ENCODE measurements around the gene C5orf15.

Gene C5orf15

DNA sequence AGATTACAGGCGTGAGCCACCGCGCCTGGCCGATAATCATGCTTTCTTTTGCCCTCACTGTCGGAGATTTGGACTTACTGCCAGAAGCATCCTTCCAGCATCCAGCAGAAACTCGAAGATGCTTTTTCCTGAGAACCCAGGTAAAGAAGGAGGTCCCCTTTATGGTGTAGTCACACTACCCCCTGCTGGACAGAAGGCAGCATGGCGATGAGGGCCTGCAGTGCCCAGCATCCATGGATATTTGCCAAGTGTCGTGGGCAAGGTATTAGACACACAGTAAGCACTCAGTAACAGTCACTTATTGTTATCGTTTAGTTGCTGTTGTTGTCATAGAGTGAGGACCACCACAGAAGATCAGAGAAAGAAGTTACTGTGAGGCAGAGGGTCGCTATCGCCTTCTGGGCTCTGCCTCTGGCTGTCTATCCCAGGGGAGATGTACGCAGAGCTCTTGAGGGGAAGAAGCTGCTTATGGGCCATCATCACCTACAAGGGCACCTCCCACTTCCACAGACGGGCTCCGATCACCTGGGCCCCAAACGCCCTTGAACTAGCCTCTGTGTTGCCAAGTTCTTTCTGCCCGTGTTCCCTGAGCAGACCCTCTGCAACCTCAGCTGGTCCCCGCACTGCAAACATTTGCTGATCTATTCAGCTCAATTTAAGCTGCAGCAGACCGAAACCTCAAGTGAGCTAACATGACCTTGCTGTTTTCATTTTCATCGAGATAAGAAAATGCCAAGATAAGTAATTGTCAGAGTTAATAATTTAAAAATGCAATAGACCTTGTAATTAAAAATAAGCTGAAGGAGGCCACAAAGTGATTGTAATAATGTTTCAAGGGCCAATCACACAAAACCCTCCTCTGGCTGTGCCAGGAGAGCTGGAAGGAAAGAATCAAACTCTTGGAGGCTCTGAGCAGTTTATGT lies 23.9 kb downstream of the C5orf15 start:
- DNase-seq: peak; percentile 78 to 86
- TF ChIP-seq POLR2A (IDR thresholded peaks at IDR 0.05; ENCODE audit: low read length) (no peak), GATA1 (IDR thresholded peaks at IDR 0.05; ENCODE audit: low read depth, low read length) (no peak)

DNA sequence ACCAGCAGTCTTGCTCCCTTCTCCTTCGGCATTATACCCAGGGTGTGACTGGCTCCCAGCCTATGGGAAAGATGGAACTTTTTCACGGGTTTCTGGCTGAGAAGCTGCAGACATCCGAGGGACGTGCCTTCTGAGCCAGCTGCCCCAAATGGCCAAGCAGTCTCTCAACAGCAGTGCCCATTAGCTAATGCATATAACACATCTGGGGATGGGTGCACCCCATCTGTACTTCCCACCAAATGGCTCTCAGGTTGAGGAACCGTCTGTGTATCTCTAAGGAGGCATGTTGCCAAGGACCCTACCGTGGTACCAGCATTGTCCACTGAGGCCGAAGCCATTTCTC lies 25.0 kb downstream of the C5orf15 start:
- TF ChIP-seq GATA1 (IDR thresholded peaks at IDR 0.05; ENCODE audit: low read depth, low read length) (no peak), POLR2A (IDR thresholded peaks at IDR 0.05; ENCODE audit: low read length) (no peak)
- DNase-seq: no peak

DNA sequence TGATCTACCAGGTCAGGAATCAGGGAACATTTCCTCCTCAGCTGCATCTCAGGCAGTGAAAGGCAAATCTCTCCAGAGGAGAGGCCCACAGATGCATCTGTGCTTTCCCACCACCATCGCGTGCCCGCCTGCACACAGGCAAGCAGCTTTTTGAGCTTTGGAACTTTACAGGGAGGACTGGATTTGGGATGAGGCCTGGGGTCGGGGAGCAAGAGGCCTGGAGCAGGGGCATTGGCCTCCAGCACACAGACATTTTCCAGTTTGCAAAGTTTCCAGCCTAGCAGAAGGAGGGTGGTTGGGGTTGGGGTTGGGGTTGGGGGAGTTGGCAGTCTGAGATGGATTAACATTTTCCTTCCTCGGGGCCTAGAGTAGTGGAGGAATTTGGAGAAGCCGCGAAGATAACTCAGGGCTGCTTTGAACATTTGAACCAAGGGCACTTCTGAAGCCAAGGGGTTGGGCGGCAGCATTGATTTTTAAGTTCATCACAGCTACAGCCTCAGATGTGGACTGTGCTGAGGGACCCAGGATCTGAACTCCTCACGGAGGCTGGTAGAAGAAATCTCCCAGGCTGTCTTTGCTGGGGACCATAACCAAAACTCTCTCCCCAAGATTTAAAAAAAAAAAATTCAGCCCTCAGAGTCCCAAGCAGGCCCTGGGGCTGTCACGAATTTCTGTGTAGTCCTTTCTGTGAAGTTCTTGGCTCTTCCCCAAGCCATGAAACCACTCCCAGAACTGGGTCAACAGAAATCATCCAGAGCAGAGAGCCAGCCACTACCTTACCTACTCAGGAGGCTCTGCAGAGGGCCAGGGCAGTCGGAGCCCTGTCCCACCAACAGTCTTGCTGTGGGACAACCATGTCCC lies 25.6 kb downstream of the C5orf15 start:
- TF ChIP-seq GATA1 (IDR thresholded peaks at IDR 0.05; ENCODE audit: low read depth, low read length) (no peak), POLR2A (IDR thresholded peaks at IDR 0.05; ENCODE audit: low read length) (no peak)
- peak; percentile 59 to 63 for DNase-seq

DNA sequence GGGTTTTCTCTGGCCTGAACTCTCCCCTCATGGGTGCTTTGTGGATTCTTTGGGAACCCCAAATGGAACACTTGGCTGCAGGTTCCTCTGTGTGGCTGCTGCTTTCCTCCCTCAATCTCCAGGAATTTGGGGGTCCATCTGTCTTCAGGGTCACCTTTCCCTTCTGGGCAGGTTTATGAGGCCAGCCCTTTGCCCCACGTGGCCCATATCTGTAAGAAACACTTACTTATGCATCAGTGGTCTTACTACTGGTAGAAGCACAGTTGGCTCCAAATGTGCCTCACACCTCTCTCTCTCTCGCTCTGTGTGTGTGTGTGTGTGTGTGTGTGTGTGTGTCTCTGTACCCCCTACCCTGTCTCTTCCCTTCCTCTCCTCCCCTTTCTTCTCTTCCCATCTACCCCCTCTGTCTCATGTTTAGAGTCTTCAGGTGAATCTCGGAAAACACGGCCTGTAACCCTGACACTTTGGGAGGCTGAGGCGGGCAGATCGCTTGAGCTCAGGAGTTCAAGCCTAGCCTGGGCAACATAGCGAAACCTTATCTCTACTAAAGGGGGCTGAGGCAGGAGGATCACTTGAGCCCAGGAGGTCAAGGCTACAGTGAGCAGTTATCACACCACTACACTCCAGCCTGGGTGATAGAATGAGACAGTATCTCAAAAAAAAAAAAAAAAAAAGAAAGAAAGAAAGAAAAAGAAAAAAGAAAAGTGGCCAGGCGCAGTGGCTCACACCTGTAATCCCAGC lies 26.8 kb downstream of the C5orf15 start:
- TF ChIP-seq GATA1 (IDR thresholded peaks at IDR 0.05; ENCODE audit: low read depth, low read length) (no peak), POLR2A (IDR thresholded peaks at IDR 0.05; ENCODE audit: low read length) (no peak)
- peak; percentile 47 to 84 for DNase-seq

DNA sequence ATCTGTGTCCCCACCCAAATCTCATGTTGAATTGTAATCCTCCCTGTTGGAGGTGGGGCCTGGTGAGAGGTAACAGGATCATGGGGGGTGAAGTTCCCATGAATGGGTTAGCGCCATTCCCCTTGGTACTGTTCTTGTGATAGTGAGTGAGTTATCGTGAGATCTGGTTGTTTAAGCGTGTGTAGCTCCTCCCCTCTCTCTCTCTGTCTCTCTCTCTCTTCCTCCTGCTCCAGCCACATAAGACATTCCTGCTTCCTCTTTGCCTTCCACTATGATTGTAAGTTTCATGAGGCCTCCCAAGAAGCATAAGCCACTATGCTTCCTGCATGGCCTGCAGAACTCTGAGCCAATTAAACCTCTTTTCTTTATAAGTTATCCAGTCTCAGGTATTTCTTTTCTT lies 28.8 kb downstream of the C5orf15 start:
- TF ChIP-seq GATA1 (IDR thresholded peaks at IDR 0.05; ENCODE audit: low read depth, low read length): no peak
- no peak for TF ChIP-seq POLR2A (IDR thresholded peaks at IDR 0.05; ENCODE audit: low read length)
- peak in 1 of 2 experiments; percentile 39 for DNase-seq

DNA sequence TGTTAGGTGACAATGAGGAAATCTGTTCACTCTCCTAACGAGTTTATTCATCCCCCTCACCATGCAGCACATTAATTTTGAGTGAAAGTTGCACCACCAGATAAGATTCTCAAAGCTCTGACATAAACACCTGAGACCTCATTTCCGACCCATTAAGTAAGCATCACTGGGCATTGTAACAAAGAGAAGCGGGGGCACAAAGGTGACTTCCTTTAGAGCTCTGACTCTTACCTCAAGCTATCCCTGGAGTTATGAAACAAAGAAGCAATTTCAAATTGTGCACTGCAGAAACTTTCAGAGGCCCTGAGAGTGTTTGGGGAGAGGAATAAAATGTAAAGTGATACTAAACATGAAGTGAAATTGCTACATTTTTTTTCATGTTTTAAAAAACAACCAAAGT lies 29.5 kb downstream of the C5orf15 start:
- TF ChIP-seq GATA1 (IDR thresholded peaks at IDR 0.05; ENCODE audit: low read depth, low read length) (no peak), POLR2A (IDR thresholded peaks at IDR 0.05; ENCODE audit: low read length) (no peak)
- DNase-seq: no peak

DNA sequence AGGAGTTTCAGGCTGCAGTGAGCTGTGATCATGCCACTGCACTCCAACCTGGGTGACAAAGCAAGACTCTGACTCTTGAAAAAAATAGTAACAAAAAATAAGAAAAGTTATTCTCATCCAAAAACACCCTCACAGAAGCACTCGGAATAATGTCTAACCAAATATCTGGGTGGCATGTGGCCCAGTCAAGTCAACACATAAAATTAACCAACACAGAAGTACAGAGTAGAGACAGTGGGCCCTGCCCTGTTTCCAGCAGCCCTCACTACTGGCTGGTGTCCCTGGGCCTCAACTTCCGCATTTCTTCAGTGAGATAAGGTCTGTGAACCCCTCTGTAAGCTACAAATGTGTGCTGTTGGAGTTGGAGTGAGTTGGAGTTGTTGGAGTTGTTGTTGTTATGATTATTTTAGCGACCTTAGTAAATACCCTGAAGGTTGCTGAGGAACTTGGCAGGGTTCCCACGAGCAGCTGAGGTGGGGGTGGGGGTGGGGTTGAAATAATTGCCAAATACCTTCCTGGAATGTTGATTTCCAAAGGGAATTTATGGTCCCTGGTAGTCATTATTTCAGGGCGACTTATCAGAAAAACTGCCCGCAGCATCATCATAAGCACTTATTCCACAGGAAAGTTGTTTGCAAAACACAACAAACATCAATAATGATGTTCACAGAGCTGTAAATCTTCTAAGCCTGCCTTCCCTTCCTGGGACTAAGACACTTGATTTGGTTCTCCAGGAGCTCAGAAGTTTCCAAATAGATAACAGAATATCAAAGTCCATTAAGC lies 30.2 kb downstream of the C5orf15 start:
- peak; percentile 57 to 78 for DNase-seq
- no peak for TF ChIP-seq GATA1 (IDR thresholded peaks at IDR 0.05; ENCODE audit: low read depth, low read length)
- TF ChIP-seq POLR2A (IDR thresholded peaks at IDR 0.05; ENCODE audit: low read length): no peak

DNA sequence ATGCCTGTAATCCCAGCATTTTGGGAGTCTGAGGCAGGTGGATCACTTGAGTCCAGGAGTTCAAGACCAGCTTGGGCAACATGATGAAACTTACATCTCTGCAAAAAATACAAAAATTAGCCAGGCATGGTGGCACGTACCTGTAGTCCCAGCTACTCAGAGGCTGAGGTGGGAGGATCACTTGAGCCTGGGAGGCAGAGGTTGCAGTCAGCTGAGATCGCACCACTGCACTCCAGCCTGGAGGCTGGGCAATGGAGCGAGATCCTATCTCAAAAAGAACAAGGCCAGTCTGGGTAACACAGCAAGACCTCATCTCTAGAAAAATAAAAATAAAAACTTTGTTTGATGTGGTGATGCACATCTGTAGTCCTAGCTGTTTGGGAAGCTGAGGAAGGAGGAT lies 30.8 kb downstream of the C5orf15 start:
- DNase-seq: peak in 1 of 2 experiments; percentile 25

DNA sequence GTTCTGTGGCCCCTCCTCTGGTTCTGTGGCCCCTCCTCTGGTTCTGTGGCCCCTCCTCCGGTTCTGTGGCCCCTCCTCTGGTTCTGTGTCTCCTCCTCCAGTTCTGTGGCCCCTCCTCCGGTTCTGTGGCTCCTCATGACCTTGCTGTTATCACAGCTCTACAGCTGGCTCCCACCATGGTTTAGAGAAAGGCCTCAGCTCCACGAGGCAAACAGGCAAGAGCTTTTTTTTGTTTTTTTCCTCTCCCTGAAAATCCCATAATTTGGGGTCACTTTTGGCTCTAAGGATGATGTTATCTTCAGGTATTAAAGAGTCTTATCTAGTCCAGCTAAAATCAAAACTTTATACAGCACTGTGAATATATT lies 31.8 kb downstream of the C5orf15 start:
- no peak for TF ChIP-seq POLR2A (IDR thresholded peaks at IDR 0.05; ENCODE audit: low read length)
- TF ChIP-seq GATA1 (IDR thresholded peaks at IDR 0.05; ENCODE audit: low read depth, low read length): no peak
- DNase-seq: peak; percentile 86 to 92

DNA sequence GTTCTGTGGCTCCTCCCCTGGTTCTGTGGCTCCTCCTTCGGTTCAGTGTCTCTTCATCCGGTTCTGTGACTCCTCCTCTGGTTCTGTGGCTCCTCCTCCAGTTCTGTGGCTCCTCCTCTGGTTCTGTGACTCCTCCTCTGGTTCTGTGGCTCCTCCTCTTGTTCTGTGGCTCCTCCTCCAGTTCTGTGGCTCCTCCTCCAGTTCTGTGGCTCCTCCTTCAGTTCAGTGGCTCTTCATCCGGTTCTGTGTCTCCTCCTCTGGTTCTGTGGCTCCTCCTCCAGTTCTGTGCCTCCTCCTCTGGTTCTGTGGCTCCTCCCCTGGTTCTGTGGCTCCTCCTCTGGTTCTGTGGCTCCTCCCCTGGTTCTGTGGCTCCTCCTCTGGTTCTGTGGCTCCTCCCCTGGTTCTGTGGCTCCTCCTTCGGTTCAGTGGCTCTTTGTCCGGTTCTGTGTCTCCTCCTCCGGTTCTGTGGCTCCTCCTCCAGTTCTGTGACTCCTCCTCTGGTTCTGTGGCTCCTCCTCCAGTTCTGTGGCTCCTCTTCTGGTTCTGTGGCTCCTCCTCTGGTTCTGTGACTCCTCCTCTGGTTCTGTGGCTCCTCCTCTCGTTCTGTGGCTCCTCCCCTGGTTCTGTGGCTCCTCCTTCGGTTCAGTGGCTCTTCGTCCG lies 32.3 kb downstream of the C5orf15 start:
- DNase-seq: peak; percentile 21 to 34

DNA sequence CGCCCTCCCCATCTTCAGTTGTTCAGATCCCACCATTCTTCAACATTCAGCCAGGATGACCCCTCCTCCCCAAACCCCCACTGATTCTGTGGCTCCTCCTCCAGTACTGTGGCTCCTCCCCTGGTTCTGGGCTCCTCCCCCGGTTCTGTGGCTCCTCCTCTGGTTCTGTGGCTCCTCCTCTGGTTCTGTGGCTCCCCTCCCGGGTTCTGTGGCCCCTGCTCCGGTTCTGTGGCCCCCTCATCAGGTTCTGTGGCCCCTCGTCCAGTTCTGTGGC lies 32.8 kb downstream of the C5orf15 start:
- TF ChIP-seq POLR2A (IDR thresholded peaks at IDR 0.05; ENCODE audit: low read length) (no peak), GATA1 (IDR thresholded peaks at IDR 0.05; ENCODE audit: low read depth, low read length) (no peak)
- no peak for DNase-seq

DNA sequence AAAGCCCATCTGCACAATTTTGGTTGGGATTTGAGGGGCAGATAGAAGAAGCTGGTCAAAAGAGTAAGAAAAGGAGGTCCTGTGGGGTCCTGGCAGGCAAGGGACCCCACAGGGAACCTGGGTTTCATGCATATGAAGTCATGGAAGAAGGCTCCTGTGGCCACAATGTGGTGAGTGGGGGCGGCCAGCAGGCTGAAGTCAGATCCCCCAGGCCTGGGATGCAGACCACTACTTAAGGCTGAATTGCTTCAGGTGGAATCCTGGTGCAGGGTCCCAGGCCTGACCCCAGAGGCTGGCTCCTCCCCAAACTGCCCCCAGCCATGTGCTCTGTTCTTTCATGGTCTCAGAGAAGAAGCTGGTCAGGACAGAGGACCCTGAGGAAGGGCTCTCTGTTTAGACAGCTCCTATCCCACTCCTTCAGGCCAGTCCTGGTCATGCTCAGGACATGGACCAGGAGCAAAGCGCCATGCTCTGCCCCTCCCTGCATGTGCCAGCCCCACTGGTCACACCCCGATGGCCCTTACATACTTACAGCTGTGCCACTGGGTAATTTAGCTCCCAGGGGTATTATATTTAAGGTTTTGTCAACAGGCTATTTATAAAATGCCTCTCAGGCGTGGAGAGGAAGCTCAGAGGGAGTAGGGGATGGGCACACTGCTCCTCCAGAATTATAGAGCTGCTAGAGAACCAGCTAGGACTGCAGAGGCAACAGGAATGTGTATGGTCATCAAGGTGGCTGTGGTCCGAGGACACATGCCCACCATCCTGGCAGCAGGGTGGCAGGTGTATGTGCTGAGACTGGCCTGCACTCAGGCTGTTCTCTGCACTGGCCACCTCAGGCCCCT lies 33.4 kb downstream of the C5orf15 start:
- TF ChIP-seq GATA1 (IDR thresholded peaks at IDR 0.05; ENCODE audit: low read depth, low read length) (no peak), POLR2A (IDR thresholded peaks at IDR 0.05; ENCODE audit: low read length) (no peak)
- no peak for DNase-seq
